HEK293 (cell line): ENCODE data around the gene MDH2.

ENCODE experiments used
- CTCF ChIA-PET: fragments of 350-600 bp; formaldehyde crosslinking; extraction: SDS; loops from one replicate; lab custom pipeline; 2021; ENCODE audit warnings: antibody characterized with exemption; lab: Yijun Ruan, JAX
- POLR2A ChIA-PET: fragments of 300-600 bp; formaldehyde crosslinking; extraction: SDS; loops from one replicate; lab custom pipeline; 2020; ENCODE audit warnings: antibody characterized with exemption, inconsistent platforms; lab: Yijun Ruan, JAX
- H3K27ac ChIP-seq: fragments of 200-500 bp; sonication (Bioruptor generic); 2 replicates; pipeline ENCODE4 v1.5.1; 2014; ENCODE audit warnings: low read depth, low read length, control low read depth, inconsistent platforms; ENCODE audit errors: extremely low read depth
- H3K36me3 ChIP-seq, 2 experiments: fragments of 200-500 bp in 1 of 2; sonication (Bioruptor generic) in 1 of 2; 1 replicate in 1 of 2; 2 replicates in 1 of 2; pipeline ENCODE4 v1.5.1; 2014 to 2017; ENCODE audit warnings: inconsistent platforms in 2 of 2, low read length in 2 of 2; ENCODE audit not compliant: control insufficient read depth in 2 of 2, insufficient read depth in 1 of 2
- H3K4me1 ChIP-seq: fragments of 200-500 bp; sonication (Bioruptor generic); 2 replicates; pipeline ENCODE4 v1.5.1; 2014; ENCODE audit warnings: mild to moderate bottlenecking, low read length, inconsistent platforms; ENCODE audit not compliant: control insufficient read depth, insufficient read depth
- H3K4me3 ChIP-seq: 2 replicates; pipeline ENCODE4 v1.5.1; 2011; ENCODE audit warnings: low read depth, mild to moderate bottlenecking, control low read depth, low read length, moderate library complexity
- H3K9me3 ChIP-seq: fragments of 200-500 bp; sonication (Bioruptor generic); 2 replicates; pipeline ENCODE4 v1.5.1; 2014; ENCODE audit warnings: low read depth, low read length, inconsistent platforms; ENCODE audit not compliant: control insufficient read depth, insufficient read depth
- EGR2 ChIP-seq: fragments of 450-650 bp; formaldehyde crosslinking; IDR thresholded peaks from 2 replicates; pipeline ENCODE4 v1.5.1; 2016; ENCODE audit warnings: low read depth, missing biosample characterization, missing genetic modification characterization
- GLI4 ChIP-seq: fragments of 450-650 bp; formaldehyde crosslinking; IDR thresholded peaks from 2 replicates; pipeline ENCODE4 v1.5.1; 2016; ENCODE audit warnings: missing biosample characterization, missing genetic modification characterization
- KLF16 ChIP-seq: fragments of 450-650 bp; formaldehyde crosslinking; IDR thresholded peaks from 2 replicates; pipeline ENCODE4 v1.5.1; 2017; ENCODE audit warnings: missing biosample characterization, missing genetic modification characterization
- MZF1 ChIP-seq: fragments of 450-650 bp; formaldehyde crosslinking; IDR thresholded peaks from 2 replicates; pipeline ENCODE4 v1.5.1; 2017; ENCODE audit warnings: missing biosample characterization, missing genetic modification characterization, borderline replicate concordance
- ZBTB20 ChIP-seq: fragments of 450-650 bp; formaldehyde crosslinking; IDR thresholded peaks from 2 replicates; pipeline ENCODE4 v1.5.1; 2016; ENCODE audit warnings: missing biosample characterization, missing genetic modification characterization
- ZFP3 ChIP-seq: fragments of 450-650 bp; formaldehyde crosslinking; IDR thresholded peaks from 2 replicates; pipeline ENCODE4 v1.5.1; 2016; ENCODE audit warnings: low read depth, missing biosample characterization, missing genetic modification characterization
- ZIC2 ChIP-seq: fragments of 450-650 bp; formaldehyde crosslinking; IDR thresholded peaks from 2 replicates; pipeline ENCODE4 v1.5.1; 2016; ENCODE audit warnings: missing biosample characterization, missing genetic modification characterization
- ZNF140 ChIP-seq: fragments of 450-650 bp; formaldehyde crosslinking; IDR thresholded peaks from 2 replicates; pipeline ENCODE4 v1.5.1; 2016; ENCODE audit warnings: missing biosample characterization, missing genetic modification characterization
- ZNF202 ChIP-seq: fragments of 450-650 bp; formaldehyde crosslinking; IDR thresholded peaks from 2 replicates; pipeline ENCODE4 v1.5.1; 2016; ENCODE audit warnings: missing biosample characterization, missing genetic modification characterization, borderline replicate concordance
- ZNF211 ChIP-seq: fragments of 450-650 bp; formaldehyde crosslinking; IDR thresholded peaks from 2 replicates; pipeline ENCODE4 v1.5.1; 2016; ENCODE audit warnings: low read depth, missing biosample characterization, missing genetic modification characterization
- ZNF24 ChIP-seq: fragments of 450-650 bp; formaldehyde crosslinking; IDR thresholded peaks from 2 replicates; pipeline ENCODE4 v1.5.1; 2016; ENCODE audit warnings: missing biosample characterization, missing genetic modification characterization
- ZNF394 ChIP-seq: fragments of 450-650 bp; formaldehyde crosslinking; IDR thresholded peaks from 2 replicates; pipeline ENCODE4 v1.5.1; 2016; ENCODE audit warnings: missing biosample characterization, missing genetic modification characterization, mild to moderate bottlenecking, moderate library complexity, borderline replicate concordance
- ZNF558 ChIP-seq: fragments of 450-650 bp; formaldehyde crosslinking; IDR thresholded peaks from 2 replicates; pipeline ENCODE4 v1.5.1; 2016; ENCODE audit warnings: missing biosample characterization, missing genetic modification characterization
- ZNF600 ChIP-seq: fragments of 450-650 bp; formaldehyde crosslinking; IDR thresholded peaks from 2 replicates; pipeline ENCODE4 v1.5.1; 2016; ENCODE audit warnings: missing biosample characterization, missing genetic modification characterization
- ZNF664 ChIP-seq: fragments of 450-650 bp; formaldehyde crosslinking; IDR thresholded peaks from 2 replicates; pipeline ENCODE4 v1.5.1; 2016; ENCODE audit warnings: missing biosample characterization, missing genetic modification characterization
- ZNF777 ChIP-seq: fragments of 450-650 bp; formaldehyde crosslinking; IDR thresholded peaks from 2 replicates; pipeline ENCODE4 v1.5.1; 2017; ENCODE audit warnings: missing biosample characterization, missing genetic modification characterization, borderline replicate concordance
- ZSCAN23 ChIP-seq: fragments of 450-650 bp; formaldehyde crosslinking; IDR thresholded peaks from 2 replicates; pipeline ENCODE4 v1.5.1; 2016; ENCODE audit warnings: missing biosample characterization, missing genetic modification characterization
- TF ChIP-seq, protein P1 (sequence below): fragments of 450-650 bp; formaldehyde crosslinking; IDR thresholded peaks from 2 replicates; pipeline ENCODE4 v1.5.1; 2017; ENCODE audit warnings: missing biosample characterization, missing genetic modification characterization
- TF ChIP-seq, protein P2 (sequence below): IDR thresholded peaks from 2 replicates; pipeline ENCODE4 v1.6.1; 2011; ENCODE audit warnings: mild to moderate bottlenecking, low read depth, low read length, borderline replicate concordance
- TF ChIP-seq, protein P3 (sequence below): fragments of 450-650 bp; formaldehyde crosslinking; IDR thresholded peaks from 2 replicates; pipeline ENCODE4 v1.5.1; 2017; ENCODE audit warnings: missing biosample characterization, missing genetic modification characterization

The MDH2 gene

DNA sequence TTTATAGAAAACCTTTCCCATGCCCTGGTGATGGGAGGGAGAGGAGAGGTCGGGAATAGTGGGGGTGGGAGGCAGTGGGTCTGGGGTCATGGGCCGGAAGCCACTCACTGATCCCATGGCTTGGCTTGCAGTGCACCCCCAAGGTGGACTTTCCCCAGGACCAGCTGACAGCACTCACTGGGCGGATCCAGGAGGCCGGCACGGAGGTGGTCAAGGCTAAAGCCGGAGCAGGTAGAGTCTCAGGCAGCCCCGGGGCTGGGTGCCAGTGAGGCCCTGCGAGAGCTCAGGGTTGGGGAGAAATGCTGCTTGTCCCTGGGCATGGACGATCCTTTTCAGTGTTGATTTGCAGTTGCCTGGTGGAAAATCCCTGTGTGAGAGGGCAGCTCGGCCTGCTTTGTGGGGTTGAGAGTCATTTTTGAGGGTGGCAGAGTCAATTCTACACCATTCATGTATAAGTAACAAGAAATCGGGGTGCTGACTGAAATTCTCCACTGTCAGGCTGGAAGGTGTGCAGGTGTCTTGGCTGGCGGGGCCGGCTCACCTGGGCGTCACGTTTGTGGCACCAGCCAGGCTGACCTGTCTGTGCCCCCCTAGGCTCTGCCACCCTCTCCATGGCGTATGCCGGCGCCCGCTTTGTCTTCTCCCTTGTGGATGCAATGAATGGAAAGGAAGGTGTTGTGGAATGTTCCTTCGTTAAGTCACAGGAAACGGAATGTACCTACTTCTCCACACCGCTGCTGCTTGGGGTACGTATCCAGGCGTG is 16.5 kb downstream of the MDH2 start:
- POLR2A ChIA-PET: no interaction called here
- Histone ChIP-seq H3K27ac (no peak overlapping the region), H3K36me3 (peaks cover 15 to 81% of the 10 kb centered on the region in 2 experiments), H3K9me3 (no peaks in the 10 kb centered on the region), H3K4me1 (no peaks in the 10 kb centered on the region), H3K4me3 (no peak overlapping the region)
- TF ChIP-seq ZNF777 (tag by site-specific recombination): no peak
- TF ChIP-seq ZNF211 (tag by site-specific recombination): no peak
- CTCF ChIA-PET: interaction anchor here (1.0 kb wide), 1 partner anchor 198 kb away, joined by 3 read pairs; no protein-coding TSS in a partner anchor

DNA sequence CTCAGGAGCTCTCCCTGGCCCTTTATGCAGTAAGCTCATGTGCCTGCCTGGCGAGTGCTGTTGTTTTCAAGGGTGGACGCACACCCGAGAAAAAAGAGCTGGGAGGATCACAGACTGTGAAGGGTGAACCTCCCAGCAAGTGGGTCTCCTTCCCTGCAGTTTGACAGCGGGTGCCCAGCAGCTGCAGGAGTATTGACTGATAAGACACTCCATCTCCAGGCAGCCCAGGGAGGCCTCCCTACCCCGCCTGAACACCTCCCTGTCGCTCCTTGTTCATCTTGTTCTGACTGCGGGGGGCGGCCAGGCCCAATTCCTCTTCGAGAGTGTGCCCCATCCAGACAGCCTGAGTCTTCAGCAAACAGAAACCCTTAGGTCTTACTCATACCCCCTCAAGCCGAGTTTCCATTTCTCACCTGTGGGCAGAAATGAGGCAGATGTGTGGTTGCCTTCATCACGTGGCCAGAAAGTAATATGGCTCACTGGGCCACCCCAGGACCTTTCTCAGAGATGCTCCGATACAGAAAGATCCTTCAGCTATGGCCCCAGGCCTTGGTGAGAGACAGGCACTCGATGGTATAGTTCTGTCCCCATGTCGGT is 17.2 kb downstream of the MDH2 start:
- TF ChIP-seq ZIC2 (tag by site-specific recombination) (peak; percentile 47), ZNF140 (tag by site-specific recombination) (no peak)
- TF ChIP-seq, all 188 proteins: peak for 1
- H3K36me3 ChIP-seq: peaks cover 11 to 73% of the 10 kb centered on the region in 2 experiments
- ChIA-PET CTCF (interaction anchor here (1.0 kb wide), 1 partner anchor 197 kb away, joined by 3 read pairs; no protein-coding TSS in a partner anchor), POLR2A (interaction anchor here (0.6 kb wide), 1 partner anchor 13 kb away, joined by 3 read pairs; no protein-coding TSS in a partner anchor)
- H3K4me3 ChIP-seq: no peak overlapping the region
- H3K27ac ChIP-seq: no peak overlapping the region
- no peaks in the 10 kb centered on the region for H3K9me3 ChIP-seq
- H3K4me1 ChIP-seq: no peaks in the 10 kb centered on the region

DNA sequence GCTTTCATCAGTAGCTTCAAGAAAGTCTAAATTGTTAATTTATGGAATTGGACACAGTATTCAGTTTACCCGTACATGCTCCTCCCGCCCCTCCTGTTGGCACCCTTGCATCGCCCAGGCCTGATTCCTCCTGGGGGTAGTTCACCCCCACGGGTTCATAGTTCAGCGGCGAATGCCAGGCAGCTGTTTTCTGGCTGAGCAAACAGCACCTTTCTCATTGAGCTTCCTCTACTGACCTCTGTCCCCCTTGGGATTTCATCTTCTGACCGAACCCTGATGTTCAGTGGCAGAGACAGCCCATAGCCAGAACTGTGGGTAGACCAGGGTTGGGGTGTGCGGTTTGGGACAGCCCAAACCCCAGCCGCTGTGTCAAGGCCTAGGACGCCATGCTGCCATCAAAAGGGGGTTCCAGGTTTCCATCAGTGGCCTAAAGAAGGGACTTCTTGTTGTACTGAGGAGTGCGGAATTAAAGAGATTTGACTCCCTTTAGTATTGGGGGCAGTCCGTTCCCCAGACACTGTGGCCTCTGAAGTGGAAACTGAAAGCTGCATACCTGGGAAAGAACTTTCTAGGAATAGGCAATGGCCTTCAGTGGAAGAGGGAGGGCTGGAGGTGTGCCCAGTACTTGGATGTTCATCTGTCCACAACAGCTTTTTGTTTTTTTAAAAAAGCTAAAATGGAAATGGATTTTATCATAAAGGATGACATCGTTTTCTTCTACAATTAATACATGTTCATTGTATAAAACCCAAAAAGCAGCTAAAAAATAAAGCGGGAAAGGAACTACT is 19.0 kb downstream of the MDH2 start:
- Histone ChIP-seq H3K9me3 (no peaks in the 10 kb centered on the region), H3K4me1 (no peaks in the 10 kb centered on the region), H3K4me3 (no peak overlapping the region), H3K36me3 (peaks cover 11 to 55% of the 10 kb centered on the region in 2 experiments), H3K27ac (no peak overlapping the region)
- TF ChIP-seq, protein P1, sequence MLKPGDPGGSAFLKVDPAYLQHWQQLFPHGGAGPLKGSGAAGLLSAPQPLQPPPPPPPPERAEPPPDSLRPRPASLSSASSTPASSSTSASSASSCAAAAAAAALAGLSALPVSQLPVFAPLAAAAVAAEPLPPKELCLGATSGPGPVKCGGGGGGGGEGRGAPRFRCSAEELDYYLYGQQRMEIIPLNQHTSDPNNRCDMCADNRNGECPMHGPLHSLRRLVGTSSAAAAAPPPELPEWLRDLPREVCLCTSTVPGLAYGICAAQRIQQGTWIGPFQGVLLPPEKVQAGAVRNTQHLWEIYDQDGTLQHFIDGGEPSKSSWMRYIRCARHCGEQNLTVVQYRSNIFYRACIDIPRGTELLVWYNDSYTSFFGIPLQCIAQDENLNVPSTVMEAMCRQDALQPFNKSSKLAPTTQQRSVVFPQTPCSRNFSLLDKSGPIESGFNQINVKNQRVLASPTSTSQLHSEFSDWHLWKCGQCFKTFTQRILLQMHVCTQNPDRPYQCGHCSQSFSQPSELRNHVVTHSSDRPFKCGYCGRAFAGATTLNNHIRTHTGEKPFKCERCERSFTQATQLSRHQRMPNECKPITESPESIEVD (tag by site-specific recombination): no peak
- TF ChIP-seq EGR2 (tag by site-specific recombination): no peak
- ChIA-PET POLR2A (no interaction called here), CTCF (interaction anchor here (0.7 to 1.2 kb wide), 2 partner anchors 62 to 200 kb away, joined by 3 to 4 read pairs; no protein-coding TSS in a partner anchor)

DNA sequence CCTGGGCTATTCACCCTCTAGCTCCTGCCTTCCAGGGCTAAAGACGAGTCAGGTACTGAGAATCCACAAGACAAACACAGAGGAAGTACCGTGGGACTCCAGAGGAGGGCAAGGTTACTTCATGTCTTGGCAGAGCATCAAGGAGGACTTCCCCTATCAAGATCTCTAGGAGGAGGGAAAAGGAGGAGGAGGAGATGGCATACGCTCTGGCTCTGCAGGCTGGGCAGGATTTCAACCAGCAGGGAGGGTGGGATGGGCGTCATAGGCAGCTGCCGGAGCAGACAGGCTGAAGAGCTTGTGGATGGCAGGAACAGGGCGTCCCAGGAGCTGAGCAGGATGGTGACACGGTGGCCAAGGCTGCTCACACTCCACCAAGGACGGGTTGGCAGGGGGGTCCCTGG is 21.3 kb downstream of the MDH2 start:
- ChIA-PET CTCF (interaction anchor here (0.5 to 2.7 kb wide), 10 partner anchors 10 to 386 kb away, joined by 3 to 14 read pairs (median 4); no protein-coding TSS in a partner anchor), POLR2A (interaction anchor here (0.6 to 0.9 kb wide), 3 partner anchors 15 to 62 kb away, joined by 3 to 4 read pairs (median 3); no protein-coding TSS in a partner anchor)
- H3K27ac ChIP-seq: no peak overlapping the region
- peaks cover 5 to 33% of the 10 kb centered on the region in 2 experiments for H3K36me3 ChIP-seq
- H3K4me3 ChIP-seq: no peak overlapping the region
- H3K9me3 ChIP-seq: no peaks in the 10 kb centered on the region
- H3K4me1 ChIP-seq: no peaks in the 10 kb centered on the region
- TF ChIP-seq ZSCAN23 (tag by site-specific recombination) (no peak), ZNF202 (tag by site-specific recombination) (no peak), MZF1 (tag by site-specific recombination) (no peak), ZNF394 (tag by site-specific recombination) (no peak), KLF16 (no peak), ZNF664 (tag by site-specific recombination) (no peak), ZNF600 (tag by site-specific recombination) (peak; percentile 91), ZFP3 (tag by site-specific recombination) (no peak), ZBTB20 (tag by site-specific recombination) (no peak), GLI4 (tag by site-specific recombination) (no peak), ZNF24 (tag by site-specific recombination) (no peak), ZNF558 (tag by site-specific recombination) (no peak)
- TF ChIP-seq, protein P2, sequence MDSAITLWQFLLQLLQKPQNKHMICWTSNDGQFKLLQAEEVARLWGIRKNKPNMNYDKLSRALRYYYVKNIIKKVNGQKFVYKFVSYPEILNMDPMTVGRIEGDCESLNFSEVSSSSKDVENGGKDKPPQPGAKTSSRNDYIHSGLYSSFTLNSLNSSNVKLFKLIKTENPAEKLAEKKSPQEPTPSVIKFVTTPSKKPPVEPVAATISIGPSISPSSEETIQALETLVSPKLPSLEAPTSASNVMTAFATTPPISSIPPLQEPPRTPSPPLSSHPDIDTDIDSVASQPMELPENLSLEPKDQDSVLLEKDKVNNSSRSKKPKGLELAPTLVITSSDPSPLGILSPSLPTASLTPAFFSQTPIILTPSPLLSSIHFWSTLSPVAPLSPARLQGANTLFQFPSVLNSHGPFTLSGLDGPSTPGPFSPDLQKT: no peak
- TF ChIP-seq, protein P3, sequence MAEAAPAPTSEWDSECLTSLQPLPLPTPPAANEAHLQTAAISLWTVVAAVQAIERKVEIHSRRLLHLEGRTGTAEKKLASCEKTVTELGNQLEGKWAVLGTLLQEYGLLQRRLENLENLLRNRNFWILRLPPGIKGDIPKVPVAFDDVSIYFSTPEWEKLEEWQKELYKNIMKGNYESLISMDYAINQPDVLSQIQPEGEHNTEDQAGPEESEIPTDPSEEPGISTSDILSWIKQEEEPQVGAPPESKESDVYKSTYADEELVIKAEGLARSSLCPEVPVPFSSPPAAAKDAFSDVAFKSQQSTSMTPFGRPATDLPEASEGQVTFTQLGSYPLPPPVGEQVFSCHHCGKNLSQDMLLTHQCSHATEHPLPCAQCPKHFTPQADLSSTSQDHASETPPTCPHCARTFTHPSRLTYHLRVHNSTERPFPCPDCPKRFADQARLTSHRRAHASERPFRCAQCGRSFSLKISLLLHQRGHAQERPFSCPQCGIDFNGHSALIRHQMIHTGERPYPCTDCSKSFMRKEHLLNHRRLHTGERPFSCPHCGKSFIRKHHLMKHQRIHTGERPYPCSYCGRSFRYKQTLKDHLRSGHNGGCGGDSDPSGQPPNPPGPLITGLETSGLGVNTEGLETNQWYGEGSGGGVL (tag by site-specific recombination): no peak
